Measurements from ENCODE around the gene SIRT3.
"Not testable (repeated sequence)": the region's sequence is repeated elsewhere in the genome, so short reads cannot be mapped to it uniquely, and the experiment has no call there.

SIRT3 gene

GRCh38 chr11:251550-251949, 15.4 kb upstream of the SIRT3 start:
- no peak for TF ChIP-seq CTCF (IDR thresholded peaks at IDR 0.05; ENCODE audit: insufficient read depth, low read depth, low read length, missing control alignments)
- DNase-seq (ENCODE audit: low read depth) = no peak
- no peak overlapping the region for H3K4me3 ChIP-seq (ENCODE audit: low read length)

- peak; percentile 66 for DNase-seq (ENCODE audit: low read depth)
- TF ChIP-seq CTCF (IDR thresholded peaks at IDR 0.05; ENCODE audit: insufficient read depth, low read depth, low read length, missing control alignments) = peak; percentile 76
- no peak overlapping the region for H3K4me3 ChIP-seq (ENCODE audit: low read length)
Observed at GRCh38 chr11:250740-251299, 14.7 kb upstream of the SIRT3 start.

GRCh38 chr11:250274-250673, 14.1 kb upstream of the SIRT3 start:
- no peak for DNase-seq (ENCODE audit: low read depth)
- TF ChIP-seq CTCF (IDR thresholded peaks at IDR 0.05; ENCODE audit: insufficient read depth, low read depth, low read length, missing control alignments) = no peak
- no peak overlapping the region for H3K4me3 ChIP-seq (ENCODE audit: low read length)

GRCh38 chr11:249062-249461, 12.9 kb upstream of the SIRT3 start:
- TF ChIP-seq CTCF (IDR thresholded peaks at IDR 0.05; ENCODE audit: insufficient read depth, low read depth, low read length, missing control alignments) = no peak
- no peak overlapping the region for H3K4me3 ChIP-seq (ENCODE audit: low read length)
- DNase-seq (ENCODE audit: low read depth) = no peak

GRCh38 chr11:244376-244775, 8.2 kb upstream of the SIRT3 start:
- DNase-seq (ENCODE audit: low read depth) = no peak
- TF ChIP-seq CTCF (IDR thresholded peaks at IDR 0.05; ENCODE audit: insufficient read depth, low read depth, low read length, missing control alignments) = no peak
- H3K4me3 ChIP-seq (ENCODE audit: low read length) = no peak overlapping the region

GRCh38 chr11:241634-242033, 5.5 kb upstream of the SIRT3 start:
- no peak for DNase-seq (ENCODE audit: low read depth)
- no peak overlapping the region for H3K4me3 ChIP-seq (ENCODE audit: low read length)
- no peak for TF ChIP-seq CTCF (IDR thresholded peaks at IDR 0.05; ENCODE audit: insufficient read depth, low read depth, low read length, missing control alignments)

- no peak for TF ChIP-seq CTCF (IDR thresholded peaks at IDR 0.05; ENCODE audit: insufficient read depth, low read depth, low read length, missing control alignments)
- DNase-seq (ENCODE audit: low read depth) = no peak
- H3K4me3 ChIP-seq (ENCODE audit: low read length) = no peak overlapping the region
Observed at GRCh38 chr11:240315-240714, 4.2 kb upstream of the SIRT3 start.

- not testable (repeated sequence) for DNase-seq (ENCODE audit: low read depth); H3K4me3 ChIP-seq (ENCODE audit: low read length)
Observed at GRCh38 chr11:238346-238745, 2.2 kb upstream of the SIRT3 start.
